H1 (cell line): ENCODE measurements around the gene BMAL2. TPM values are rescaled to one million over a fixed set of nuclear protein-coding genes. Genes with fewer than 3 reads are reported as not detected.

Source experiments
- ASH2L ChIP-seq: fragments of 200-600, 300-600 bp; sonication (generic); IDR thresholded peaks from one replicate; pipeline ENCODE4 v1.7.1; 2017; ENCODE audit warnings: low read length
- BRCA1 ChIP-seq: IDR thresholded peaks from 2 replicates; pipeline ENCODE4 v1.6.1; 2012; ENCODE audit warnings: low read depth, low read length, improper control_type of control experiment
- CBX5 ChIP-seq: fragments of 300-800, 300-1000 bp; sonication (generic); IDR thresholded peaks from 2 replicates; pipeline ENCODE4 v1.7.1; 2016; ENCODE audit warnings: antibody characterized with exemption, low read length, low read depth
- KDM1A ChIP-seq: fragments of 200-600, 300-600 bp; sonication (generic); IDR thresholded peaks from 2 replicates; pipeline ENCODE4 v1.7.1; 2016; ENCODE audit warnings: mild to moderate bottlenecking, low read length, borderline replicate concordance
- MAFK ChIP-seq: IDR thresholded peaks from 2 replicates; pipeline ENCODE4 v1.6.1; 2012; ENCODE audit warnings: low read depth, mild to moderate bottlenecking, improper control_type of control experiment, low read length
- SIN3A ChIP-seq, 2 experiments: IDR thresholded peaks in 1 of 2; conservative IDR thresholded peaks in 1 of 2; 2 replicates each; pipeline ENCODE4 v1.6.1; 2011 to 2012; ENCODE audit warnings: low read length in 2 of 2, improper control_type of control experiment in 1 of 2, low read depth in 1 of 2, mild to moderate bottlenecking in 1 of 2
- polyA plus RNA-seq, 7 experiments: library from polyadenylated mRNA; depleted of rRNA in 3 of 7; stranded (reverse) in 5 of 7; unstranded in 2 of 7; fragments of >200 nt in 5 of 7; fragments of 200-250 nt in 2 of 7; gene quantifications; 1 replicate in 5 of 7; 2 replicates in 1 of 7; 4 replicates in 1 of 7; pipeline versions ENCODE4 v1.2.1 to v1.2.3, GENCODE V29; 2011 to 2013; ENCODE audit warnings: missing spikeins in 2 of 7, mixed read lengths in 2 of 7
- total RNA-seq: library from RNA; stranded (reverse); fragmentation: NEBNext Ultra II Directional; extraction: Animal tissue kit (Norgen Biotek cat#: 25700); gene quantifications from 2 replicates; pipeline ENCODE4 v1.2.1, GENCODE V29; 2021

Gene BMAL2
- total and polyA plus RNA-seq, 2 of the 8 experiments (the other 6 are each of a cell fraction or from before 2014, with no cell fraction given), result 3.2 to 20.6 TPM

DNA sequence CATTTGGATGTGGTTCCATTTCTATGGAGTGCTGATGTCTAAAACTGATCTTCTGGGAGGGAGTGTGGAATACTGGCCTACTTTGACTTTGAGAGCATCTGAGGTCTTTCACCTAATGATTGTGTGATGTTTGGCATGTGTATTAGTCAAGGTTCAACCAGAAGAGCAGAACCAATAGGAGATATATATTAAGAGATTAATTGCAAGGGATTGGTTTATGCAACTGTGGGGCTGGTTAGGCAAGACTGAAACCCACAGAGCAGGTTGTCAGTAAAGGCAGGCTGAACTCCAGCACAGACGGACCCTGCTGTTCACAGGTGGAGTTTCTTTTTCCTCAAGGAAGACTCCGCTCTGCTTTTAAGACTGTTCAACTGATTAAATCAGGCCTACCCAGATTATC lies 11.6 kb downstream of the BMAL2 start (continued):
- TF ChIP-seq SIN3A (conservative IDR thresholded peaks at IDR 0.05 in 1 of 2, IDR thresholded peaks at IDR 0.05 in 1 of 2; ENCODE audit: low read depth in 1 of 2, low read length in 2 of 2) (no peak), CBX5 (no peak), KDM1A (no peak), BRCA1 (no peak), MAFK (no peak), ASH2L (no peak)
